ENCODE measurements around the gene MAP3K10. TPM values are rescaled to one million over a fixed set of nuclear protein-coding genes. Genes with fewer than 3 reads are reported as not detected.
A peak's percentile ranks its signal among the peaks of the same experiment; 100 is the strongest.

Gene MAP3K10
- polyA plus RNA-seq, 2 donors: 5.9 to 13.5 TPM

GRCh38 chr19:40221858-40222619 is 30.8 kb downstream of the MAP3K10 start:
- Histone ChIP-seq H3K9me3 (ENCODE audit: control insufficient read depth in 2 of 2, insufficient read depth in 1 of 2, low read depth in 1 of 2, low read length in 1 of 2) (no peaks in the 10 kb centered on the region), H3K4me3 (ENCODE audit: low read depth in 1 of 2, low read length in 2 of 2) (no peak overlapping the region), H3K27me3 (ENCODE audit: control insufficient read depth in 1 of 2, insufficient read depth in 2 of 2, low read length in 2 of 2) (peaks cover 0 to 8% of the 10 kb centered on the region in 2 donors), H3K27ac (ENCODE audit: low read depth in 2 of 2, low read length in 1 of 2) (no peak overlapping the region), H3K4me1 (ENCODE audit: control insufficient read depth in 2 of 2, insufficient read depth in 2 of 2, low read length in 1 of 2) (peaks cover 8 to 18% of the 10 kb centered on the region in 2 donors), H3K36me3 (ENCODE audit: control insufficient read depth in 2 of 2, insufficient read depth in 2 of 2, low read length in 1 of 2) (no peaks in the 10 kb centered on the region)
- 58 to 59% methylated on average over 41 of the region's 41 CpGs for whole genome bisulfite sequencing, 2 donors

GRCh38 chr19:40223135-40223822 is 32.1 kb downstream of the MAP3K10 start:
- peaks cover 0 to 10% of the 10 kb centered on the region in 2 donors for H3K27me3 ChIP-seq (ENCODE audit: control insufficient read depth in 1 of 2, insufficient read depth in 2 of 2, low read length in 2 of 2)
- WGBS, 2 donors: 22 to 23% methylated on average over 48 of the region's 48 CpGs
- H3K36me3 ChIP-seq (ENCODE audit: control insufficient read depth in 2 of 2, insufficient read depth in 2 of 2, low read length in 1 of 2): no peaks in the 10 kb centered on the region

GRCh38 chr19:40224342-40225150 is 33.3 kb downstream of the MAP3K10 start:
- H3K27me3 ChIP-seq (ENCODE audit: control insufficient read depth in 1 of 2, insufficient read depth in 2 of 2, low read length in 2 of 2): peaks cover 0 to 5% of the 10 kb centered on the region in 2 donors
- 71 to 76% methylated on average over 32 of the region's 32 CpGs for WGBS, 2 donors

More at GRCh38 chr19:40223135-40223822, 32.1 kb downstream of the MAP3K10 start:
- Histone ChIP-seq H3K4me1 (ENCODE audit: control insufficient read depth in 2 of 2, insufficient read depth in 2 of 2, low read length in 1 of 2) (peaks cover 4 to 13% of the 10 kb centered on the region in 2 donors), H3K27ac (ENCODE audit: low read depth in 2 of 2, low read length in 1 of 2) (no peak overlapping the region), H3K9me3 (ENCODE audit: control insufficient read depth in 2 of 2, insufficient read depth in 1 of 2, low read depth in 1 of 2, low read length in 1 of 2) (no peaks in the 10 kb centered on the region), H3K4me3 (ENCODE audit: low read depth in 1 of 2, low read length in 2 of 2) (no peak overlapping the region)

GRCh38 chr19:40225440-40226305 is 34.4 kb downstream of the MAP3K10 start:
- Histone ChIP-seq H3K27me3 (ENCODE audit: control insufficient read depth in 1 of 2, insufficient read depth in 2 of 2, low read length in 2 of 2) (peaks cover 0 to 5% of the 10 kb centered on the region in 2 donors), H3K36me3 (ENCODE audit: control insufficient read depth in 2 of 2, insufficient read depth in 2 of 2, low read length in 1 of 2) (no peaks in the 10 kb centered on the region), H3K4me3 (ENCODE audit: low read depth in 1 of 2, low read length in 2 of 2) (peak overlapping the region in 1 of 2 donors; percentile 23)

More at GRCh38 chr19:40224342-40225150, 33.3 kb downstream of the MAP3K10 start:
- Histone ChIP-seq H3K9me3 (ENCODE audit: control insufficient read depth in 2 of 2, insufficient read depth in 1 of 2, low read depth in 1 of 2, low read length in 1 of 2) (no peaks in the 10 kb centered on the region), H3K36me3 (ENCODE audit: control insufficient read depth in 2 of 2, insufficient read depth in 2 of 2, low read length in 1 of 2) (no peaks in the 10 kb centered on the region), H3K4me3 (ENCODE audit: low read depth in 1 of 2, low read length in 2 of 2) (no peak overlapping the region), H3K27ac (ENCODE audit: low read depth in 2 of 2, low read length in 1 of 2) (no peak overlapping the region), H3K4me1 (ENCODE audit: control insufficient read depth in 2 of 2, insufficient read depth in 2 of 2, low read length in 1 of 2) (peaks cover 4 to 13% of the 10 kb centered on the region in 2 donors)

GRCh38 chr19:40228346-40228745 is 37.1 kb downstream of the MAP3K10 start:
- H3K4me1 ChIP-seq (ENCODE audit: control insufficient read depth in 2 of 2, insufficient read depth in 2 of 2, low read length in 1 of 2): peaks cover 4 to 10% of the 10 kb centered on the region in 2 donors
- 54 to 60% methylated on average over 10 of the region's 10 CpGs for WGBS, 2 donors

More at GRCh38 chr19:40225440-40226305, 34.4 kb downstream of the MAP3K10 start:
- Histone ChIP-seq H3K9me3 (ENCODE audit: control insufficient read depth in 2 of 2, insufficient read depth in 1 of 2, low read depth in 1 of 2, low read length in 1 of 2) (no peaks in the 10 kb centered on the region), H3K4me1 (ENCODE audit: control insufficient read depth in 2 of 2, insufficient read depth in 2 of 2, low read length in 1 of 2) (peaks cover 4 to 13% of the 10 kb centered on the region in 2 donors), H3K27ac (ENCODE audit: low read depth in 2 of 2, low read length in 1 of 2) (no peak overlapping the region)
- 23 to 24% methylated on average over 21 of the region's 21 CpGs for WGBS, 2 donors

GRCh38 chr19:40228863-40229262 is 37.6 kb downstream of the MAP3K10 start:
- Histone ChIP-seq H3K4me3 (ENCODE audit: low read depth in 1 of 2, low read length in 2 of 2) (no peak overlapping the region), H3K4me1 (ENCODE audit: control insufficient read depth in 2 of 2, insufficient read depth in 2 of 2, low read length in 1 of 2) (peaks cover 4 to 10% of the 10 kb centered on the region in 2 donors), H3K27ac (ENCODE audit: low read depth in 2 of 2, low read length in 1 of 2) (no peak overlapping the region), H3K36me3 (ENCODE audit: control insufficient read depth in 2 of 2, insufficient read depth in 2 of 2, low read length in 1 of 2) (peaks cover 0 to 11% of the 10 kb centered on the region in 2 donors), H3K27me3 (ENCODE audit: control insufficient read depth in 1 of 2, insufficient read depth in 2 of 2, low read length in 2 of 2) (peaks cover 0 to 5% of the 10 kb centered on the region in 2 donors), H3K9me3 (ENCODE audit: control insufficient read depth in 2 of 2, insufficient read depth in 1 of 2, low read depth in 1 of 2, low read length in 1 of 2) (no peaks in the 10 kb centered on the region)
- WGBS, 2 donors: 83 to 87% methylated on average over 5 of the region's 5 CpGs

More at GRCh38 chr19:40228346-40228745, 37.1 kb downstream of the MAP3K10 start:
- H3K36me3 ChIP-seq (ENCODE audit: control insufficient read depth in 2 of 2, insufficient read depth in 2 of 2, low read length in 1 of 2): peaks cover 0 to 8% of the 10 kb centered on the region in 2 donors
- H3K27ac ChIP-seq (ENCODE audit: low read depth in 2 of 2, low read length in 1 of 2): no peak overlapping the region
- no peak overlapping the region for H3K4me3 ChIP-seq (ENCODE audit: low read depth in 1 of 2, low read length in 2 of 2)
- H3K27me3 ChIP-seq (ENCODE audit: control insufficient read depth in 1 of 2, insufficient read depth in 2 of 2, low read length in 2 of 2): peaks cover 0 to 5% of the 10 kb centered on the region in 2 donors
- H3K9me3 ChIP-seq (ENCODE audit: control insufficient read depth in 2 of 2, insufficient read depth in 1 of 2, low read depth in 1 of 2, low read length in 1 of 2): no peaks in the 10 kb centered on the region

GRCh38 chr19:40229484-40229883 is 38.3 kb downstream of the MAP3K10 start:
- 31 to 33% methylated on average over 3 of the region's 3 CpGs for WGBS, 2 donors
- H3K27ac ChIP-seq (ENCODE audit: low read depth in 2 of 2, low read length in 1 of 2): no peak overlapping the region
- H3K27me3 ChIP-seq (ENCODE audit: control insufficient read depth in 1 of 2, insufficient read depth in 2 of 2, low read length in 2 of 2): peaks cover 0 to 5% of the 10 kb centered on the region in 2 donors
- H3K4me3 ChIP-seq (ENCODE audit: low read depth in 1 of 2, low read length in 2 of 2): no peak overlapping the region
- H3K36me3 ChIP-seq (ENCODE audit: control insufficient read depth in 2 of 2, insufficient read depth in 2 of 2, low read length in 1 of 2): peaks cover 0 to 14% of the 10 kb centered on the region in 2 donors
- peaks cover 4 to 10% of the 10 kb centered on the region in 2 donors for H3K4me1 ChIP-seq (ENCODE audit: control insufficient read depth in 2 of 2, insufficient read depth in 2 of 2, low read length in 1 of 2)
- no peaks in the 10 kb centered on the region for H3K9me3 ChIP-seq (ENCODE audit: control insufficient read depth in 2 of 2, insufficient read depth in 1 of 2, low read depth in 1 of 2, low read length in 1 of 2)

- Histone ChIP-seq H3K27ac (ENCODE audit: low read depth in 2 of 2, low read length in 1 of 2) (no peak overlapping the region), H3K27me3 (ENCODE audit: control insufficient read depth in 1 of 2, insufficient read depth in 2 of 2, low read length in 2 of 2) (peaks cover 0 to 5% of the 10 kb centered on the region in 2 donors), H3K4me1 (ENCODE audit: control insufficient read depth in 2 of 2, insufficient read depth in 2 of 2, low read length in 1 of 2) (peaks cover 4 to 7% of the 10 kb centered on the region in 2 donors), H3K4me3 (ENCODE audit: low read depth in 1 of 2, low read length in 2 of 2) (no peak overlapping the region), H3K36me3 (ENCODE audit: control insufficient read depth in 2 of 2, insufficient read depth in 2 of 2, low read length in 1 of 2) (peaks cover 0 to 19% of the 10 kb centered on the region in 2 donors), H3K9me3 (ENCODE audit: control insufficient read depth in 2 of 2, insufficient read depth in 1 of 2, low read depth in 1 of 2, low read length in 1 of 2) (no peaks in the 10 kb centered on the region)
- 66 to 70% methylated on average over 4 of the region's 4 CpGs for WGBS, 2 donors
These were observed 38.7 kb downstream of the MAP3K10 start for GRCh38 chr19:40229926-40230417.
